Mesothelial cell of epicardium (in vitro differentiated cells): ENCODE data around the gene PTPRJ. TPM values are rescaled to one million over a fixed set of nuclear protein-coding genes. Genes with fewer than 3 reads are reported as not detected.

ENCODE experiments used
- DNase-seq, 2 experiments: peaks; one replicate each; pipeline ENCODE4 v3.0.0; 2021; ENCODE audit warnings: low spot score in 2 of 2; ENCODE audit not compliant: unreplicated experiment in 2 of 2
- H3K27ac Mint-ChIP-seq: 2 replicates; pipeline ENCODE4 v1.8.0; 2021; ENCODE audit warnings: mixed read lengths
- H3K27me3 Mint-ChIP-seq: 2 replicates; pipeline ENCODE4 v1.8.0; 2021; ENCODE audit warnings: low read depth, mixed read lengths
- H3K36me3 Mint-ChIP-seq: 2 replicates; pipeline ENCODE4 v1.8.0; 2021; ENCODE audit warnings: mixed read lengths
- H3K4me1 Mint-ChIP-seq: 2 replicates; pipeline ENCODE4 v1.8.0; 2021; ENCODE audit warnings: mixed read lengths
- H3K4me3 Mint-ChIP-seq: 2 replicates; pipeline ENCODE4 v1.8.0; 2021; ENCODE audit warnings: mild to moderate bottlenecking, moderate library complexity, mixed read lengths
- H3K9me3 Mint-ChIP-seq: 2 replicates; pipeline ENCODE4 v1.8.0; 2021; ENCODE audit warnings: mixed read lengths
- total RNA-seq: library from RNA; stranded (reverse); gene quantifications from 3 replicates; pipeline ENCODE4 v1.2.1, GENCODE V29; 2021
- TF ChIP-seq, protein P1 (sequence below): fragments of 200-600 bp; sonication (generic); IDR thresholded peaks from one replicate; pipeline ENCODE4 v1.5.0; 2021; ENCODE audit warnings: antibody characterized with exemption; ENCODE audit not compliant: unreplicated experiment

Gene PTPRJ
- total RNA-seq, 1 donor from 2014 or later: 26.2 TPM

DNA sequence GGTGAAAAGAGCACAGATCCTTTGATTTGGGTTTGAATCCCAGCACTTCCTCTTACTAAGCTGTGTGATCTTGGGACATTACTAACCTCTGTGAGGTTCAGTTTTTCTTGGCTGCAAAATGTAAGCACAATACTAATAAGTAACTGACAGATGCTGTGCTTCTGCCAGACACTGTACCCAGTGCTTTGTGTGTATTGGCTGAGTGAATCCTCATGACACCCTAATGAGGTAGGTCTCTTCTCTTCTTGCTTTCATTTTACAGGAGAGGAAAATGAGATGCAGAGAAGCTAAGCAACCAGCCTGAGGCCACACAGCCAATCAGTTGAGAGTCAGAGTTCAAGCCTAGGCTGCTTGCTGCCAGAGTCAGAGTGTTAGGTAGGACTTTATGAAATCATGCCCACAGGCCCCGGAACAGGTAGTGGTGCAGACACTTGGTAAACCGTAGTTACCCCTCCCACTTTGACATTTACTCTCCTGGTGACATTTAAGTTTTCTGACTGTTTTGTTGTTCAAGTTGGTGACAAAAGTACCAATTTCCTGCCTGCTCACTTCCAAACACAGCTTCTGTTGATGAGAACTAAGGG lies 21.2 kb downstream of the PTPRJ start:
- Mint-ChIP-seq H3K36me3 (no peaks in the 10 kb centered on the region), H3K9me3 (no peaks in the 10 kb centered on the region), H3K27ac (no peak overlapping the region), H3K4me1 (peaks cover 30% of the 10 kb centered on the region), H3K4me3 (no peak overlapping the region), H3K27me3 (no peaks in the 10 kb centered on the region)
- DNase-seq: no peak
- TF ChIP-seq, protein P1, sequence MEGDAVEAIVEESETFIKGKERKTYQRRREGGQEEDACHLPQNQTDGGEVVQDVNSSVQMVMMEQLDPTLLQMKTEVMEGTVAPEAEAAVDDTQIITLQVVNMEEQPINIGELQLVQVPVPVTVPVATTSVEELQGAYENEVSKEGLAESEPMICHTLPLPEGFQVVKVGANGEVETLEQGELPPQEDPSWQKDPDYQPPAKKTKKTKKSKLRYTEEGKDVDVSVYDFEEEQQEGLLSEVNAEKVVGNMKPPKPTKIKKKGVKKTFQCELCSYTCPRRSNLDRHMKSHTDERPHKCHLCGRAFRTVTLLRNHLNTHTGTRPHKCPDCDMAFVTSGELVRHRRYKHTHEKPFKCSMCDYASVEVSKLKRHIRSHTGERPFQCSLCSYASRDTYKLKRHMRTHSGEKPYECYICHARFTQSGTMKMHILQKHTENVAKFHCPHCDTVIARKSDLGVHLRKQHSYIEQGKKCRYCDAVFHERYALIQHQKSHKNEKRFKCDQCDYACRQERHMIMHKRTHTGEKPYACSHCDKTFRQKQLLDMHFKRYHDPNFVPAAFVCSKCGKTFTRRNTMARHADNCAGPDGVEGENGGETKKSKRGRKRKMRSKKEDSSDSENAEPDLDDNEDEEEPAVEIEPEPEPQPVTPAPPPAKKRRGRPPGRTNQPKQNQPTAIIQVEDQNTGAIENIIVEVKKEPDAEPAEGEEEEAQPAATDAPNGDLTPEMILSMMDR: no peak

DNA sequence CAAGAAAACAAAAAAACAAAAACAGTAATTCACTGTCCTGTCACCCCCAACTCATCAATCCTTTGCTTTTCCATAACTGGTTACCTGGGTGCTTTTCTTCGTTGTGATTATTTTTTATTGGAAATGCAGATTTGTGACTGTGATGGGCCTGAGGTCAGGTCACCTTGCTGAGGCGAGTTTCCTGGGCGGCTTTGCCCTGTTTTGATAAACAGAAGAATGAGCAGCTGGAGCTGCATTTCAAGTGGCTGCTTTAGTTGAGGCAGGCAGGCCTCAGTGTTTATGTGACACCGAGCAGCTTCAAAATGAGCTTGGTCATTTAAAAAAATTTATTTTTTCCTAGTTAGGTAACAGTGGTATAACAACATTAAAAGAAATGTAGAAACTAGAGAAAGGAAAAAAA lies 22.2 kb downstream of the PTPRJ start:
- TF ChIP-seq, protein P1: no peak
- Mint-ChIP-seq H3K9me3 (no peaks in the 10 kb centered on the region), H3K27me3 (no peaks in the 10 kb centered on the region), H3K27ac (no peak overlapping the region), H3K4me1 (peaks cover 29% of the 10 kb centered on the region), H3K36me3 (no peaks in the 10 kb centered on the region), H3K4me3 (no peak overlapping the region)
- DNase-seq: no peak

DNA sequence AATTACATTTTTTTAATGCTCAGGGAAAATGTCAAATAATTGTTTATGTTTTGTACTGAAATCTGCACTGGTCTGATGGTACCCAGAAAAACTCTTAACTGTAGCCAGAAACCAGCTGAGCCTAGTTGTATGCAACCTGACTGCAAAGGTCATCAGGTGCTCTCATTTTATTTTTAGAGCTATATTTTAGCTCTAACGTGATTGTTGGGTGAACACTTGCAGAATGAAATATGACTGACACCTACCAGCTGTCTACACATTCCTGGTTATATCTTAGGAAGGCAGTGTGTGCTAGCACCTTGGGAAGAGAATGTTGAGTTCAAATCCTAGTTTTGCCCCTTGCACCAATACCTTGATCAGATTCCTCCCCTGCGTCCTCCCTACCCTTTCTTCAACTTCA lies 23.6 kb downstream of the PTPRJ start:
- TF ChIP-seq, protein P1: no peak

DNA sequence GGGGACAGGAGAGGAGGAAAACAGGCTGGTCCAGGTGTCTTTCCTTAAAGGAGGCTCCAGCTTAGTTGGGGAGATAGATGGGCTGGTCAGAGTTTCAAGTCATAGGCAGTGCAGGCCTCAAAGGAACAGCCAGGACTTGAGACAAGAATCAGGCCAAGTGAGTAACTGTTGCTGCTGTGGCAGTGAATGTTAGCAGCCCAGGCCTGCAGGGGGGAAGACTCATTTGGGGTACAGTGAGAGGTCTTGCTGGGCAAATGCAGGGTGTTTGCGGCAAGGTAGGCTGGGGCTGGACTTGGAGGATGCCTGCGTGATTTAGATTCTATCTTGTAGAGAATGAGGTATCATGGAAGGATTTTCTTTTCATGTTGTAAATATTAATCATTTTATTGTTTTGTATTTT lies 24.1 kb downstream of the PTPRJ start:
- Mint-ChIP-seq H3K36me3 (no peaks in the 10 kb centered on the region), H3K27me3 (no peaks in the 10 kb centered on the region), H3K27ac (no peak overlapping the region), H3K4me1 (peaks cover 24% of the 10 kb centered on the region), H3K9me3 (no peaks in the 10 kb centered on the region), H3K4me3 (no peak overlapping the region)
- TF ChIP-seq, protein P1: no peak
- DNase-seq: no peak

More for the DNA sequence above, 23.6 kb downstream of the PTPRJ start:
- Mint-ChIP-seq H3K4me1 (peaks cover 24% of the 10 kb centered on the region), H3K4me3 (no peak overlapping the region), H3K27ac (no peak overlapping the region), H3K36me3 (no peaks in the 10 kb centered on the region), H3K9me3 (no peaks in the 10 kb centered on the region), H3K27me3 (no peaks in the 10 kb centered on the region)
- no peak for DNase-seq

DNA sequence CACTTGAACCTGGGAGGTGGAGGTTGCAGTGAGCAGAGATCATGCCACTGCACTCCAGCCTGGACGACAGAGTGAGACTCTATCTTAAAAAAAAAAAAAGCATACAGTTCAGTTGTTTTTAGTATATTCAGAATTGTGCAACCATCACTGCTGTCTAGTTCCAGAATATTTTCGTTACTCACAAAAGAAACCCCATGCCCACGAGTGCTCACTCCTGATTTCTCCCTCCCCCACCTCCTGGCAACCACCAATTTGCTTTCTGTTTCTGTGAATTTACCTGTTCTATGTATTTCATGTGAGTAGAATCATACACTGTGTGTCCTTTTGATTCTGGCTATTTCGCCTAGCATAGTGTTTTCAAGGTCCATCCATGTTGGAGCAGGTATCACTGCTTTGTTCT lies 24.8 kb downstream of the PTPRJ start:
- no peak for DNase-seq
- H3K9me3 Mint-ChIP-seq: no peaks in the 10 kb centered on the region
- no peaks in the 10 kb centered on the region for H3K36me3 Mint-ChIP-seq
- TF ChIP-seq, protein P1: no peak
- H3K4me3 Mint-ChIP-seq: no peak overlapping the region
- H3K4me1 Mint-ChIP-seq: peaks cover 24% of the 10 kb centered on the region
- peak overlapping the region; percentile 26 for H3K27ac Mint-ChIP-seq
- H3K27me3 Mint-ChIP-seq: no peaks in the 10 kb centered on the region

DNA sequence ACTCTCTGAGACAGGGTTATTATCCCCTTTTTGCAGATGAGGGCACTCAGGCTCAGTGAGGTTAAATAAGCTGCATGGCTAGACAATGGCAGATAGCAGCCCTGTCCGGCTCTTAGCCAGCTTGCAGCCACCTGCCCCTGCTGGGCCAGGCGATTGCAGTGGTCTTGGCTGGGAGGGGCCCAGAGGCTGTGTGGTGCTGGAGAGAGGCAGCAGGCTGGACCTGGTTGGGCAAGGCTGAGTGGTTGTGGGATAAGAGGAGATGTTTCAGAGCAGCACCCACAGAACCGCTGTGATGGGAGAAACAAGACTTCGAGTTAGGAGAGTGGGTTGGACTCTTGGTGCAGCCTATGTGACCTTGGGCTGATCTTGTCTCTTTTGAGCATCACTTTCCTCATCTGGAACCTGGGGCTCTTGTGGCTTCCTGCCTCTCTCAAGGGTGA lies 25.5 kb downstream of the PTPRJ start:
- Mint-ChIP-seq H3K36me3 (no peaks in the 10 kb centered on the region), H3K4me3 (no peak overlapping the region), H3K27ac (peak overlapping the region; percentile 5), H3K9me3 (no peaks in the 10 kb centered on the region), H3K4me1 (peaks cover 25% of the 10 kb centered on the region), H3K27me3 (no peaks in the 10 kb centered on the region)
- DNase-seq: no peak
- TF ChIP-seq, protein P1: no peak
